GM12892 (cell line): Measurements from ENCODE around the gene CACNA2D1.

Source experiments
- POLR2A ChIP-seq: IDR thresholded peaks from 2 replicates; pipeline ENCODE4 v1.6.1; 2011; ENCODE audit warnings: low read depth, low read length, control low read depth
- TAF1 ChIP-seq: IDR thresholded peaks from 2 replicates; pipeline ENCODE4 v1.6.1; 2011; ENCODE audit warnings: low read depth, mild to moderate bottlenecking, control low read depth, low read length, borderline replicate concordance

GRCh38 chr7:82057476-82057875, 386.1 kb downstream of the CACNA2D1 start:
- TF ChIP-seq POLR2A (no peak), TAF1 (no peak)
